HUES48 (cell line): ENCODE measurements around the gene RECQL5.

Source experiments
- H3K27ac ChIP-seq: one replicate; pipeline ENCODE4 v1.7.0; 2013; ENCODE audit warnings: low read depth, low read length, inconsistent platforms
- H3K27me3 ChIP-seq: 2 replicates; pipeline ENCODE4 v1.6.1; 2013; ENCODE audit warnings: mild to moderate bottlenecking, low read length; ENCODE audit not compliant: control insufficient read depth, insufficient read depth
- H3K36me3 ChIP-seq: 2 replicates; pipeline ENCODE4 v1.6.1; 2013; ENCODE audit warnings: low read length; ENCODE audit not compliant: control insufficient read depth, insufficient read depth
- H3K4me1 ChIP-seq: 2 replicates; pipeline ENCODE4 v1.6.1; 2013; ENCODE audit warnings: mild to moderate bottlenecking, low read length; ENCODE audit not compliant: control insufficient read depth, insufficient read depth
- H3K4me3 ChIP-seq: 2 replicates; pipeline ENCODE4 v1.5.1; 2013; ENCODE audit warnings: mild to moderate bottlenecking, low read depth, low read length
- H3K9ac ChIP-seq: 2 replicates; pipeline ENCODE4 v1.6.1; 2013; ENCODE audit warnings: mild to moderate bottlenecking, low read depth, low read length, moderate library complexity
- H3K9me3 ChIP-seq: 2 replicates; pipeline ENCODE4 v1.6.1; 2013; ENCODE audit warnings: low read length; ENCODE audit not compliant: control insufficient read depth, insufficient read depth

The RECQL5 gene

GRCh38 chr17:75633486-75634375, 33.2 kb downstream of the RECQL5 start:
- Histone ChIP-seq H3K36me3 (peaks cover 4% of the 10 kb centered on the region; the same call in 1 of the 2 replicates), H3K9ac (no peak overlapping the region), H3K4me3 (no peak overlapping the region), H3K27me3 (no peaks in the 10 kb centered on the region), H3K27ac (peak overlapping the region; percentile 71), H3K9me3 (no peaks in the 10 kb centered on the region), H3K4me1 (peaks cover 17% of the 10 kb centered on the region)

GRCh38 chr17:75632863-75633485, 34.0 kb downstream of the RECQL5 start, which contains the start of gene SMIM5:
Gene SMIM5 (plus strand): TSS chr17:75633434. CDS start chr17:75640202, 6,768 bp downstream.
- Histone ChIP-seq H3K4me3 (no peak within 1 kb of the TSS), H3K9ac (no peak within 1 kb of the TSS), H3K36me3 (no peaks in the 10 kb centered on the region), H3K27me3 (no peaks in the 10 kb centered on the region), H3K4me1 (peaks cover 17% of the 10 kb centered on the region), H3K9me3 (no peaks in the 10 kb centered on the region), H3K27ac (peak within 1 kb of the TSS; percentile 71)

- Histone ChIP-seq H3K27ac (no peak overlapping the region), H3K4me3 (no peak overlapping the region), H3K9ac (no peak overlapping the region), H3K27me3 (no peaks in the 10 kb centered on the region), H3K4me1 (peaks cover 17% of the 10 kb centered on the region), H3K36me3 (no peaks in the 10 kb centered on the region), H3K9me3 (no peaks in the 10 kb centered on the region)
Measured at GRCh38 chr17:75632428-75632827, 34.5 kb downstream of the RECQL5 start.

- H3K36me3 ChIP-seq = no peaks in the 10 kb centered on the region
- H3K27me3 ChIP-seq = no peaks in the 10 kb centered on the region
- H3K4me3 ChIP-seq = no peak overlapping the region
- peaks cover 17% of the 10 kb centered on the region for H3K4me1 ChIP-seq
- no peak overlapping the region for H3K9ac ChIP-seq
- H3K9me3 ChIP-seq = no peaks in the 10 kb centered on the region
- H3K27ac ChIP-seq = no peak overlapping the region
Measured at GRCh38 chr17:75631353-75631752, 35.6 kb downstream of the RECQL5 start.

GRCh38 chr17:75630071-75630917, 36.7 kb downstream of the RECQL5 start:
- Histone ChIP-seq H3K4me3 (no peak overlapping the region), H3K36me3 (no peaks in the 10 kb centered on the region), H3K9ac (no peak overlapping the region), H3K9me3 (no peaks in the 10 kb centered on the region), H3K4me1 (peaks cover 17% of the 10 kb centered on the region), H3K27ac (no peak overlapping the region), H3K27me3 (no peaks in the 10 kb centered on the region)

GRCh38 chr17:75629157-75629556, 37.8 kb downstream of the RECQL5 start:
- no peaks in the 10 kb centered on the region for H3K36me3 ChIP-seq
- no peak overlapping the region for H3K9ac ChIP-seq
- peaks cover 16% of the 10 kb centered on the region for H3K4me1 ChIP-seq
- no peak overlapping the region for H3K27ac ChIP-seq
- H3K4me3 ChIP-seq = no peak overlapping the region
- H3K9me3 ChIP-seq = no peaks in the 10 kb centered on the region
- H3K27me3 ChIP-seq = no peaks in the 10 kb centered on the region

GRCh38 chr17:75628425-75628824, 38.5 kb downstream of the RECQL5 start:
- Histone ChIP-seq H3K9me3 (no peaks in the 10 kb centered on the region), H3K4me3 (no peak overlapping the region), H3K36me3 (no peaks in the 10 kb centered on the region), H3K27me3 (no peaks in the 10 kb centered on the region), H3K4me1 (peaks cover 10% of the 10 kb centered on the region), H3K27ac (no peak overlapping the region), H3K9ac (no peak overlapping the region)

GRCh38 chr17:75627094-75627493, 39.9 kb downstream of the RECQL5 start:
- Histone ChIP-seq H3K9ac (no peak overlapping the region), H3K4me1 (no peaks in the 10 kb centered on the region), H3K27me3 (no peaks in the 10 kb centered on the region), H3K9me3 (no peaks in the 10 kb centered on the region), H3K36me3 (no peaks in the 10 kb centered on the region), H3K4me3 (no peak overlapping the region), H3K27ac (no peak overlapping the region)

- Histone ChIP-seq H3K9ac (no peak overlapping the region), H3K36me3 (no peaks in the 10 kb centered on the region), H3K4me3 (no peak overlapping the region), H3K27ac (no peak overlapping the region), H3K27me3 (no peaks in the 10 kb centered on the region), H3K4me1 (no peaks in the 10 kb centered on the region), H3K9me3 (no peaks in the 10 kb centered on the region)
Measured at GRCh38 chr17:75626496-75627038, 40.4 kb downstream of the RECQL5 start.

GRCh38 chr17:75625813-75626486, 41.0 kb downstream of the RECQL5 start:
- no peak overlapping the region for H3K27ac ChIP-seq

More at GRCh38 chr17:75625813-75626486, 41.0 kb downstream of the RECQL5 start:
- Histone ChIP-seq H3K36me3 (no peaks in the 10 kb centered on the region), H3K27me3 (no peaks in the 10 kb centered on the region), H3K9me3 (no peaks in the 10 kb centered on the region), H3K4me1 (no peaks in the 10 kb centered on the region), H3K9ac (no peak overlapping the region), H3K4me3 (no peak overlapping the region)
